ENCODE data around the gene FAM167B. TPM values are rescaled to one million over a fixed set of nuclear protein-coding genes. Genes with fewer than 3 reads are reported as not detected.

The FAM167B gene
- total and polyA plus RNA-seq, 8 donors, result 3.7 to 16.8 (median 4.8) TPM

DNA sequence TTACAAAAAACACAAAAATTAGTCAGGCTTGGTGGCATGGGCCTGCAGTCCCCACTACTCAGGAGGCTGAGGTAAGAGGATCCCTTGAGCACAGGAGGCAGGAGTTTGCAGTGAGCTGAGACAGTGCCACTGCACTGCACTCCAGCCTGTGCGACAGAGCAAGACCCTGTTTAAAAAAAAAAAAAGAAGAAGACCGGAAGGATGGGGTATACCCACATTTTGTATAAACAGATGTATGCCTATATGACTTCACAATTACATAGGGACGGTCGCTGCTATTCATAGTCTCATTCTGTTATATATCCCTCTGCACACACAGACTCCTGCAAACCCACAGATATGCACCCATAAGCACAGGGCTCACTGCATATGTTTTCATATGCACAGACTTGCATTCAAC, 16.7 kb downstream of the FAM167B start:
- Histone ChIP-seq H3K27ac (no peak overlapping the region), H3K4me3 (no peak overlapping the region), H3K4me1 (peaks cover 0 to 8% of the 10 kb centered on the region in 2 donors), H3K36me3 (no peaks in the 10 kb centered on the region), H3K27me3 (no peaks in the 10 kb centered on the region), H3K9me3 (no peaks in the 10 kb centered on the region)
- no peak for TF ChIP-seq CTCF (IDR thresholded peaks at IDR 0.05)
- DNase-seq (no peak), ATAC-seq (no peak)
- intact Hi-C loops (cut with DNase I), result no loop called here

DNA sequence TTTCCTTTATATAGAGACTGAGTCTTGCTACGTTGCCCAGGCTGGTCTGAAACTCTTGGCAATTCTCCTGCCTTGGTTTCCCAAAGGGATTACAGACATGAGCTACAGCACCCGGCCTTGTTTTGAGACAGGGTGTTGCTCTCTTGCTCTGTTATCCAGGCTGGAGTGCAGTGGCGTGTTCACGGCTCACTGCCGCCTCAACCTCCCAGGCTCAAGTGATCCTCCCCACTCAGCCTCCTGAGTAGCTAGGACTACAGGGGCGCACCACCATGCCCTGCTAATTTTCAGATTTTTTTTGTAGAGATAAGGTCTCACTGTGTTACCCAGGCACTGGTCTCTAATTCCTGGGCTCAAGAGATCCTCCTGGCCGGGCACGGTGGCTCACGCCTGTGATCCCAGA, 18.8 kb downstream of the FAM167B start:
- TF ChIP-seq CTCF (IDR thresholded peaks at IDR 0.05), result no peak
- Histone ChIP-seq H3K4me1 (peaks cover 0 to 8% of the 10 kb centered on the region in 2 donors), H3K36me3 (no peaks in the 10 kb centered on the region), H3K4me3 (no peak overlapping the region), H3K27ac (no peak overlapping the region), H3K9me3 (no peaks in the 10 kb centered on the region), H3K27me3 (no peaks in the 10 kb centered on the region)
- DNase-seq (no peak), ATAC-seq (no peak)
- intact Hi-C loops (cut with DNase I), result no loop called here

DNA sequence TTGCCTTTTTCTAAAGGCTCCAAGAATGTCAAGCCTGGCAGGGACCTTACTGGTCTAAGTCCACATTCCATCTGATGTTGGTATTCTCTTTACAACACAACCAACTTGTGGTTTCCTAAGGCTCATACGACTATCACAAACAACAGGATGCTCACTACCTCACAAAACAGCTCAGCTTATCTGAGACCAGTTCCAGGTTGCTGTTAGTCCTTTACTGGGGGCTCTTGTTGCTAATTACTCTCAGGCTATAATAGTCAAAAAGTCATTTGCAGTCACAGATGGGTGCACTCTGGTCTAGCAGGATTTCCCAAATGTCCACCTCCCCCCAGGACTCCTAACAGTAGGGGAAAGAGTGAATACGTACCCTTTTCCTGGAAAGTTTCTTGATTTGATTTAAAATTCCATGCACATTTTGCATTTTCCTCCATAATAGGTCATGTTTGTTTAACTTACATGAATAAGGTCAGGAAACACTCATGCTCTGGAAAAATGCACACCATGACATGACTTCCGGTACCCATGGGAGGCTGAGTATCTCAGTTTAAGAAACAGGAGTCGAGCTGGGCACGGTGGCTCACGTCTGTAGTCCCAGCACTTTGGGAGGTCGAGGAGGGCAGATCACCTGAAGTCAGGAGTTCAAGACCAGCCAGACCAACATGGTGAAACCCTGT, 20.0 kb downstream of the FAM167B start:
- no peak for TF ChIP-seq CTCF (IDR thresholded peaks at IDR 0.05)
- no peaks in the 10 kb centered on the region for H3K9me3 ChIP-seq
- H3K4me1 ChIP-seq, result peaks cover 0 to 8% of the 10 kb centered on the region in 2 donors
- peak overlapping the region in 1 of 2 donors; percentile 13 for H3K27ac ChIP-seq
- no peak overlapping the region for H3K4me3 ChIP-seq
- no peaks in the 10 kb centered on the region for H3K36me3 ChIP-seq
- ATAC-seq (no peak), DNase-seq (peak in 1 of 4 donors; percentile 49)
- intact Hi-C loops (cut with DNase I), result no loop called here
- H3K27me3 ChIP-seq, result no peaks in the 10 kb centered on the region

- intact Hi-C loops (cut with DNase I), result no loop called here
Measured at GRCh38 chr1:32269744-32270143, 22.7 kb downstream of the FAM167B start.

More at GRCh38 chr1:32269744-32270143, 22.7 kb downstream of the FAM167B start:
- H3K27ac ChIP-seq, result no peak overlapping the region
- H3K4me3 ChIP-seq, result no peak overlapping the region
- no peak for TF ChIP-seq CTCF (IDR thresholded peaks at IDR 0.05)
- peaks cover 0 to 8% of the 10 kb centered on the region in 2 donors for H3K4me1 ChIP-seq
- DNase-seq (no peak), ATAC-seq (no peak)
- H3K36me3 ChIP-seq, result no peaks in the 10 kb centered on the region
- H3K9me3 ChIP-seq, result no peaks in the 10 kb centered on the region
- peaks cover under 1 to 16% of the 10 kb centered on the region in 2 donors for H3K27me3 ChIP-seq

All from left lung (tissue), 10 donors.